MM.1S (cell line): Measurements from ENCODE around the gene ENOSF1.

Experiments
- CTCF ChIP-seq: fragments of 300-600 bp; sonication (generic); IDR thresholded peaks from 2 replicates; pipeline ENCODE4 v1.5.1; 2016; ENCODE audit warnings: antibody characterized with exemption, low read length, mixed read lengths
- EZH2 ChIP-seq: fragments of 300-600 bp; sonication (generic); optimal IDR thresholded peaks from 2 replicates; pipeline ENCODE3; 2017; ENCODE audit warnings: low read depth, mild to moderate bottlenecking, antibody characterized with exemption, low read length, mixed read lengths

GRCh38 chr18:670522-670921, 41.9 kb downstream of the ENOSF1 start:
- TF ChIP-seq CTCF = no peak
- no peak for TF ChIP-seq EZH2
